K562 (cell line): Measurements from ENCODE around the gene LAMTOR4. TPM values are rescaled to one million over a fixed set of nuclear protein-coding genes. Genes with fewer than 3 reads are reported as not detected.

Experiments used
- ARNT ChIP-seq, 2 experiments: fragments of 450-650 bp; IDR thresholded peaks; 2 replicates each; pipeline ENCODE4 v1.6.1; 2016; ENCODE audit warnings: mild to moderate bottlenecking in 1 of 2
- ERF ChIP-seq: fragments of 450-650 bp; formaldehyde crosslinking; IDR thresholded peaks from 2 replicates; pipeline ENCODE4 v1.4.0; 2020; ENCODE audit warnings: mild to moderate bottlenecking, mixed read lengths
- FOXJ3 ChIP-seq: sonication (generic); formaldehyde crosslinking; IDR thresholded peaks from 2 replicates; pipeline ENCODE4 v1.4.0; 2020; ENCODE audit warnings: mild to moderate bottlenecking, missing genetic modification reagents
- MAFG ChIP-seq: fragments of 450-650 bp; conservative IDR thresholded peaks from 2 replicates; pipeline ENCODE4 v1.6.1; 2016; ENCODE audit warnings: missing genetic modification characterization, missing compliant biosample characterization
- ZNF12 ChIP-seq: sonication (generic); formaldehyde crosslinking; IDR thresholded peaks from 2 replicates; pipeline ENCODE4 v1.4.0; 2020; ENCODE audit warnings: mild to moderate bottlenecking, missing genetic modification reagents
- polyA plus RNA-seq, 8 experiments: library from polyadenylated mRNA; depleted of rRNA in 4 of 8; stranded (reverse) in 5 of 8; unstranded in 3 of 8; fragments of >200 nt; fragmentation: Nextera tagmentation in 2 of 8; fragmentation: Illumina TruSeq in 1 of 8; extraction: Ambion mirVana in 2 of 8; extraction: Trizol in 1 of 8; gene quantifications; 2 replicates each; pipeline versions ENCODE4 v1.2.1 to v1.2.3, GENCODE V29; 2011 to 2014; ENCODE audit warnings: inconsistent platforms in 1 of 8, missing spikeins in 1 of 8
- total RNA-seq, 7 experiments: library from RNA; depleted of rRNA in 6 of 7; stranded (reverse); fragments of >200 nt in 6 of 7; fragmentation: Illumina TruSeq in 2 of 7; extraction: Trizol in 2 of 7; gene quantifications; 2 replicates each; pipeline versions ENCODE4 v1.2.1 to v1.2.3, GENCODE V29; 2011 to 2021; ENCODE audit warnings: low replicate concordance in 1 of 7
- TF ChIP-seq, protein P1 (sequence below): fragments of 250-450 bp; sonication (Bioruptor Pico); IDR thresholded peaks from 2 replicates; pipeline ENCODE4 v1.9.0; 2021; ENCODE audit warnings: mild to moderate bottlenecking, inconsistent platforms
- TF ChIP-seq, protein P2 (sequence below): sonication (generic); IDR thresholded peaks from 2 replicates; pipeline ENCODE4 v1.6.1; 2016
- TF ChIP-seq, protein P3 (sequence below), 2 experiments: fragments of 450-650 bp; formaldehyde crosslinking in 1 of 2; IDR thresholded peaks; 2 replicates each; pipeline versions ENCODE4 v1.4.0 to v1.6.1; 2014 to 2020; ENCODE audit warnings: mild to moderate bottlenecking in 2 of 2, borderline replicate concordance in 1 of 2, low read depth in 1 of 2
- TF ChIP-seq, protein P4 (sequence below), 2 experiments: fragments of 150-350 bp in 1 of 2; IDR thresholded peaks; 2 replicates each; pipeline ENCODE4 v1.6.1; 2012 to 2016; ENCODE audit warnings: low read depth in 2 of 2, low read length in 2 of 2, mild to moderate bottlenecking in 1 of 2, moderate library complexity in 1 of 2

LAMTOR4 gene
- total and polyA plus RNA-seq, 9 of the 15 experiments (the other 6 are each of a cell fraction or from before 2014, with no cell fraction given), result 79.6 to 314 (median 195) TPM

DNA sequence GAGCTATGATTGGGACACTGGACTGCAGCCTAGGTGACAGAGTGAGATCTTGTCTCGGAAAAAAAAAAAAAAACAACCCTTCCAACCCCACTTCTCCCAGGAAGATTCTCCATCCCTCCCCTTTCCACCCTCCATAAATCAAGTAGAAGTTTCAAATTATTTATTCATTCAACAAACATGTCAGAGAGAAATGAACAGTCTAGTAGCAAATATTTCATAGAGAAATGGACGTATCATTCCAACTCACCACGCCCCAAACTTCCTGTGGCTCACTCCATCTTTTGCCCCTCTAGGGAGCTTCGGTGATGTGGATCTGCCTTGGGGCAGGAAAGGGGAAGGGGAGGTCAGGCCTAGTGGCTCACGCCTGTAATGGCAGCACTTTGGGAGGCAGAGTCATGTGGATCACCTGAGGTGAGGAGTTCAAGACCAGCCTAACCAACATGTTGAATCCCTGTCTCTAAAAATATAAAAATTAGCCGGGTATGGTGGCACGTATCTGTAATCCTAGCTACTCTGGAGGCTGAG, 10.4 kb downstream of the LAMTOR4 start (continued):
- TF ChIP-seq ARNT (IDR thresholded peaks at IDR 0.05) (peak in 1 of 2 experiments; percentile 80; a peak in 1 of 4 replicates), ERF (CRISPR knock-in tag) (no peak), FOXJ3 (CRISPR knock-in tag) (no peak), ZNF12 (no peak), MAFG (tag) (no peak)
- TF ChIP-seq, protein P1, sequence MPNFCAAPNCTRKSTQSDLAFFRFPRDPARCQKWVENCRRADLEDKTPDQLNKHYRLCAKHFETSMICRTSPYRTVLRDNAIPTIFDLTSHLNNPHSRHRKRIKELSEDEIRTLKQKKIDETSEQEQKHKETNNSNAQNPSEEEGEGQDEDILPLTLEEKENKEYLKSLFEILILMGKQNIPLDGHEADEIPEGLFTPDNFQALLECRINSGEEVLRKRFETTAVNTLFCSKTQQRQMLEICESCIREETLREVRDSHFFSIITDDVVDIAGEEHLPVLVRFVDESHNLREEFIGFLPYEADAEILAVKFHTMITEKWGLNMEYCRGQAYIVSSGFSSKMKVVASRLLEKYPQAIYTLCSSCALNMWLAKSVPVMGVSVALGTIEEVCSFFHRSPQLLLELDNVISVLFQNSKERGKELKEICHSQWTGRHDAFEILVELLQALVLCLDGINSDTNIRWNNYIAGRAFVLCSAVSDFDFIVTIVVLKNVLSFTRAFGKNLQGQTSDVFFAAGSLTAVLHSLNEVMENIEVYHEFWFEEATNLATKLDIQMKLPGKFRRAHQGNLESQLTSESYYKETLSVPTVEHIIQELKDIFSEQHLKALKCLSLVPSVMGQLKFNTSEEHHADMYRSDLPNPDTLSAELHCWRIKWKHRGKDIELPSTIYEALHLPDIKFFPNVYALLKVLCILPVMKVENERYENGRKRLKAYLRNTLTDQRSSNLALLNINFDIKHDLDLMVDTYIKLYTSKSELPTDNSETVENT (CRISPR knock-in tag), result no peak
- TF ChIP-seq, protein P2, sequence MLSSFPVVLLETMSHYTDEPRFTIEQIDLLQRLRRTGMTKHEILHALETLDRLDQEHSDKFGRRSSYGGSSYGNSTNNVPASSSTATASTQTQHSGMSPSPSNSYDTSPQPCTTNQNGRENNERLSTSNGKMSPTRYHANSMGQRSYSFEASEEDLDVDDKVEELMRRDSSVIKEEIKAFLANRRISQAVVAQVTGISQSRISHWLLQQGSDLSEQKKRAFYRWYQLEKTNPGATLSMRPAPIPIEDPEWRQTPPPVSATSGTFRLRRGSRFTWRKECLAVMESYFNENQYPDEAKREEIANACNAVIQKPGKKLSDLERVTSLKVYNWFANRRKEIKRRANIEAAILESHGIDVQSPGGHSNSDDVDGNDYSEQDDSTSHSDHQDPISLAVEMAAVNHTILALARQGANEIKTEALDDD, result no peak
- TF ChIP-seq, protein P3, sequence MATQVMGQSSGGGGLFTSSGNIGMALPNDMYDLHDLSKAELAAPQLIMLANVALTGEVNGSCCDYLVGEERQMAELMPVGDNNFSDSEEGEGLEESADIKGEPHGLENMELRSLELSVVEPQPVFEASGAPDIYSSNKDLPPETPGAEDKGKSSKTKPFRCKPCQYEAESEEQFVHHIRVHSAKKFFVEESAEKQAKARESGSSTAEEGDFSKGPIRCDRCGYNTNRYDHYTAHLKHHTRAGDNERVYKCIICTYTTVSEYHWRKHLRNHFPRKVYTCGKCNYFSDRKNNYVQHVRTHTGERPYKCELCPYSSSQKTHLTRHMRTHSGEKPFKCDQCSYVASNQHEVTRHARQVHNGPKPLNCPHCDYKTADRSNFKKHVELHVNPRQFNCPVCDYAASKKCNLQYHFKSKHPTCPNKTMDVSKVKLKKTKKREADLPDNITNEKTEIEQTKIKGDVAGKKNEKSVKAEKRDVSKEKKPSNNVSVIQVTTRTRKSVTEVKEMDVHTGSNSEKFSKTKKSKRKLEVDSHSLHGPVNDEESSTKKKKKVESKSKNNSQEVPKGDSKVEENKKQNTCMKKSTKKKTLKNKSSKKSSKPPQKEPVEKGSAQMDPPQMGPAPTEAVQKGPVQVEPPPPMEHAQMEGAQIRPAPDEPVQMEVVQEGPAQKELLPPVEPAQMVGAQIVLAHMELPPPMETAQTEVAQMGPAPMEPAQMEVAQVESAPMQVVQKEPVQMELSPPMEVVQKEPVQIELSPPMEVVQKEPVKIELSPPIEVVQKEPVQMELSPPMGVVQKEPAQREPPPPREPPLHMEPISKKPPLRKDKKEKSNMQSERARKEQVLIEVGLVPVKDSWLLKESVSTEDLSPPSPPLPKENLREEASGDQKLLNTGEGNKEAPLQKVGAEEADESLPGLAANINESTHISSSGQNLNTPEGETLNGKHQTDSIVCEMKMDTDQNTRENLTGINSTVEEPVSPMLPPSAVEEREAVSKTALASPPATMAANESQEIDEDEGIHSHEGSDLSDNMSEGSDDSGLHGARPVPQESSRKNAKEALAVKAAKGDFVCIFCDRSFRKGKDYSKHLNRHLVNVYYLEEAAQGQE (IDR thresholded peaks at IDR 0.05; ENCODE audit: borderline replicate concordance), result no peak
- TF ChIP-seq, protein P3 (CRISPR knock-in tag; IDR thresholded peaks at IDR 0.05; ENCODE audit: low read depth), result no peak
- TF ChIP-seq, protein P4, sequence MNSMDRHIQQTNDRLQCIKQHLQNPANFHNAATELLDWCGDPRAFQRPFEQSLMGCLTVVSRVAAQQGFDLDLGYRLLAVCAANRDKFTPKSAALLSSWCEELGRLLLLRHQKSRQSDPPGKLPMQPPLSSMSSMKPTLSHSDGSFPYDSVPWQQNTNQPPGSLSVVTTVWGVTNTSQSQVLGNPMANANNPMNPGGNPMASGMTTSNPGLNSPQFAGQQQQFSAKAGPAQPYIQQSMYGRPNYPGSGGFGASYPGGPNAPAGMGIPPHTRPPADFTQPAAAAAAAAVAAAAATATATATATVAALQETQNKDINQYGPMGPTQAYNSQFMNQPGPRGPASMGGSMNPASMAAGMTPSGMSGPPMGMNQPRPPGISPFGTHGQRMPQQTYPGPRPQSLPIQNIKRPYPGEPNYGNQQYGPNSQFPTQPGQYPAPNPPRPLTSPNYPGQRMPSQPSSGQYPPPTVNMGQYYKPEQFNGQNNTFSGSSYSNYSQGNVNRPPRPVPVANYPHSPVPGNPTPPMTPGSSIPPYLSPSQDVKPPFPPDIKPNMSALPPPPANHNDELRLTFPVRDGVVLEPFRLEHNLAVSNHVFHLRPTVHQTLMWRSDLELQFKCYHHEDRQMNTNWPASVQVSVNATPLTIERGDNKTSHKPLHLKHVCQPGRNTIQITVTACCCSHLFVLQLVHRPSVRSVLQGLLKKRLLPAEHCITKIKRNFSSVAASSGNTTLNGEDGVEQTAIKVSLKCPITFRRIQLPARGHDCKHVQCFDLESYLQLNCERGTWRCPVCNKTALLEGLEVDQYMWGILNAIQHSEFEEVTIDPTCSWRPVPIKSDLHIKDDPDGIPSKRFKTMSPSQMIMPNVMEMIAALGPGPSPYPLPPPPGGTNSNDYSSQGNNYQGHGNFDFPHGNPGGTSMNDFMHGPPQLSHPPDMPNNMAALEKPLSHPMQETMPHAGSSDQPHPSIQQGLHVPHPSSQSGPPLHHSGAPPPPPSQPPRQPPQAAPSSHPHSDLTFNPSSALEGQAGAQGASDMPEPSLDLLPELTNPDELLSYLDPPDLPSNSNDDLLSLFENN (IDR thresholded peaks at IDR 0.05; ENCODE audit: low read depth in 2 of 2, low read length in 2 of 2), result no peak
